MM.1S (cell line): ENCODE results near the gene OR14A2.

Source experiments
- CTCF ChIP-seq: fragments of 300-600 bp; sonication (generic); IDR thresholded peaks from 2 replicates; pipeline ENCODE4 v1.5.1; 2016; ENCODE audit warnings: antibody characterized with exemption, low read length, mixed read lengths
- EZH2 ChIP-seq: fragments of 300-600 bp; sonication (generic); optimal IDR thresholded peaks from 2 replicates; pipeline ENCODE3; 2017; ENCODE audit warnings: low read depth, mild to moderate bottlenecking, antibody characterized with exemption, low read length, mixed read lengths

DNA sequence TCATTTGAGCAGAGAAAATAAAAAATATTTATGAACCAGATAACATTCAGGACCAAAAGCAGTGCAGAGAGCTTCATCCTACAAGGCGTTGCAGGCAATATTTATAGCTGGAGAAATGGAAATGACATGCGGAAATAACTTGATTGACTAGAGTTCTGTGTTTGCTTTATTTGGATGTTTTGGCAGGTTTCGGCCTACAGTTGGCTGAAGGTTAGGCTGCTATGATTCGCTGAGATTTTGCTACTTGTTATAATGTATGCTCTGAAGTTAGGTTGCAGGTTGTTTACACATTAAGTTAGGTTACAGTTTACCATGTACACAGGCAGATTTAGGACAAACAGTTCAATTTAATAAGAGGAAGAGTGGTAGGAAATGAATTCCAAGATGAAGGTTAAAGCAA lies 67.8 kb downstream of the OR14A2 start:
- no peak for TF ChIP-seq CTCF
- TF ChIP-seq EZH2 = no peak
